Activated CD4-positive, CD25-positive, alpha-beta regulatory T cell (primary cell): ENCODE measurements around the gene MAPK10.
"Not testable (repeated sequence)": the region's sequence is repeated elsewhere in the genome, so short reads cannot be mapped to it uniquely, and the experiment has no call there.

Experiments used
- DNase-seq, 4 experiments: peaks; one replicate each; lab custom pipeline; 2025; lab: John Stamatoyannopoulos, UW

MAPK10 gene

GRCh38 chr4:86106475-86106874 is 253.4 kb downstream of the MAPK10 start:
- no peak for DNase-seq

GRCh38 chr4:86101841-86102240 is 258.0 kb downstream of the MAPK10 start:
- no peak for DNase-seq

GRCh38 chr4:86101410-86101809 is 258.4 kb downstream of the MAPK10 start:
- no peak for DNase-seq

- no peak for DNase-seq
These were observed 259.2 kb downstream of the MAPK10 start for GRCh38 chr4:86100539-86101215.

GRCh38 chr4:86099348-86099747 is 260.5 kb downstream of the MAPK10 start:
- no peak for DNase-seq

- DNase-seq: no peak
These were observed 261.2 kb downstream of the MAPK10 start for GRCh38 chr4:86098691-86099090.

GRCh38 chr4:86096373-86096772 is 263.5 kb downstream of the MAPK10 start:
- no peak for DNase-seq

GRCh38 chr4:86092684-86093083 is 267.2 kb downstream of the MAPK10 start:
- DNase-seq: no peak

- no peak for DNase-seq
These were observed 268.7 kb downstream of the MAPK10 start for GRCh38 chr4:86091201-86091600.

- DNase-seq: no peak
These were observed 270.0 kb downstream of the MAPK10 start for GRCh38 chr4:86089781-86090323.

GRCh38 chr4:86089053-86089452 is 270.8 kb downstream of the MAPK10 start:
- no peak for DNase-seq

GRCh38 chr4:86075796-86076195 is 284.1 kb downstream of the MAPK10 start:
- not testable (repeated sequence) for DNase-seq

- DNase-seq: no peak
These were observed 299.5 kb downstream of the MAPK10 start for GRCh38 chr4:86060341-86060740.

- DNase-seq: no peak
These were observed 301.2 kb downstream of the MAPK10 start for GRCh38 chr4:86058621-86059020.

GRCh38 chr4:86055898-86056297 is 304.0 kb downstream of the MAPK10 start:
- DNase-seq: no peak

GRCh38 chr4:86054286-86055032 is 305.4 kb downstream of the MAPK10 start:
- DNase-seq: no peak

- DNase-seq: no peak
These were observed 309.4 kb downstream of the MAPK10 start for GRCh38 chr4:86050496-86050895.

GRCh38 chr4:86048426-86048825 is 311.4 kb downstream of the MAPK10 start:
- no peak for DNase-seq

GRCh38 chr4:86044593-86044985 is 315.3 kb downstream of the MAPK10 start:
- no peak for DNase-seq

- no peak for DNase-seq
These were observed 315.9 kb downstream of the MAPK10 start for GRCh38 chr4:86043755-86044592.

- no peak for DNase-seq
These were observed 321.8 kb downstream of the MAPK10 start for GRCh38 chr4:86038037-86038436.

GRCh38 chr4:86036736-86037135 is 323.1 kb downstream of the MAPK10 start:
- DNase-seq: no peak
